B cell (primary cell): ENCODE measurements around the gene OXER1. TPM values are rescaled to one million over a fixed set of nuclear protein-coding genes. Genes with fewer than 3 reads are reported as not detected.

Experiments used
- ATAC-seq: fragments of 200-7000 bp; cut with Tn5 transposase; one replicate; pipeline ENCODE4 v1.10.0; 2021; ENCODE audit warnings: low read depth, mild to moderate bottlenecking, moderate number of reproducible peaks, moderate library complexity
- CTCF ChIA-PET: fragments of 350-600 bp; sonication (Branson Sonifier 250); formaldehyde crosslinking; loops from one replicate; lab custom pipeline; 2021; ENCODE audit warnings: antibody characterized with exemption, inconsistent platforms; lab: Charles Lee
- POLR2A ChIA-PET: fragments of 350-600 bp; sonication (Branson Sonifier 250); formaldehyde crosslinking; loops from one replicate; lab custom pipeline; 2021; ENCODE audit warnings: antibody characterized with exemption; lab: Charles Lee
- DNase-seq: peaks from one replicate; pipeline ENCODE4 v3.0.0; 2013
- H2AFZ ChIP-seq: 2 replicates; pipeline ENCODE4 v1.6.1; 2012; ENCODE audit warnings: mild to moderate bottlenecking, low read depth, low read length; ENCODE audit not compliant: insufficient read depth, poor library complexity, severe bottlenecking
- H3K27ac ChIP-seq, 2 donors: 1 replicate in 1 of 2; 2 replicates in 1 of 2; pipeline ENCODE4 v1.5.1; 2012 to 2013; ENCODE audit warnings: low read length in 2 of 2, mild to moderate bottlenecking in 2 of 2, moderate library complexity in 1 of 2
- H3K27me3 ChIP-seq, 4 experiments: fragments of 200-600 bp in 1 of 4; sonication (generic) in 1 of 4; replicated peaks in 1 of 4; 1 replicate in 2 of 4; 2 replicates in 2 of 4; pipeline versions ENCODE4 v1.6.1 to v1.7.0; 2013 to 2016; ENCODE audit warnings: low read length in 3 of 4, mild to moderate bottlenecking in 2 of 4, mixed read lengths in 1 of 4, moderate library complexity in 1 of 4; ENCODE audit not compliant: insufficient read depth in 4 of 4, control insufficient read depth in 3 of 4; ENCODE audit errors: control extremely low read depth in 1 of 4
- H3K36me3 ChIP-seq, 2 experiments: replicated peaks in 1 of 2; 1 replicate in 1 of 2; 2 replicates in 1 of 2; pipeline versions ENCODE4 v1.6.1 to v1.7.1; 2013; ENCODE audit warnings: low read length in 1 of 2; ENCODE audit not compliant: insufficient read depth in 2 of 2, control insufficient read depth in 1 of 2; ENCODE audit errors: control extremely low read depth in 1 of 2, extremely low read depth in 1 of 2
- H3K4me1 ChIP-seq, 2 donors: fragments of 200-600 bp in 1 of 2; sonication (generic) in 1 of 2; 1 replicate in 1 of 2; 2 replicates in 1 of 2; pipeline versions ENCODE4 v1.5.1 to v1.6.1; 2013 to 2017; ENCODE audit warnings: low read length in 2 of 2; ENCODE audit not compliant: control insufficient read depth in 2 of 2, insufficient read depth in 2 of 2
- H3K4me2 ChIP-seq: replicated peaks from 2 replicates; pipeline ENCODE3; 2012; ENCODE audit warnings: mild to moderate bottlenecking, low read depth, low read length; ENCODE audit not compliant: poor library complexity, severe bottlenecking
- H3K4me3 ChIP-seq, 5 experiments: fragments of 200-600 bp in 1 of 5; sonication (generic) in 1 of 5; 1 replicate in 3 of 5; 2 replicates in 2 of 5; pipeline versions ENCODE4 v1.5.1 to v1.7.0; 2011 to 2016; ENCODE audit warnings: low read length in 4 of 5, mild to moderate bottlenecking in 4 of 5, low read depth in 2 of 5, control low read depth in 1 of 5, moderate library complexity in 1 of 5; ENCODE audit not compliant: insufficient read depth in 1 of 5; ENCODE audit errors: control extremely low read depth in 1 of 5, extremely low read depth in 1 of 5
- H3K79me2 ChIP-seq: fragments of 200-600 bp; sonication (generic); one replicate; pipeline ENCODE4 v1.6.0; 2016; ENCODE audit warnings: low read length; ENCODE audit not compliant: control insufficient read depth, insufficient read depth
- H3K9ac ChIP-seq: fragments of 200-600 bp; sonication (generic); 2 replicates; pipeline ENCODE4 v1.6.1; 2017; ENCODE audit warnings: mild to moderate bottlenecking, low read length, moderate library complexity
- H3K9me3 ChIP-seq, 3 donors: one replicate each; pipeline versions ENCODE4 v1.6.1 to v1.7.1; 2013; ENCODE audit warnings: low read length in 2 of 3; ENCODE audit not compliant: control insufficient read depth in 2 of 3, insufficient read depth in 1 of 3; ENCODE audit errors: control extremely low read depth in 1 of 3
- H4K20me1 ChIP-seq: 2 replicates; pipeline ENCODE4 v1.6.0; 2012; ENCODE audit warnings: mild to moderate bottlenecking, low read length; ENCODE audit not compliant: insufficient read depth, control insufficient read depth, poor library complexity, severe bottlenecking
- H3K27ac Mint-ChIP-seq: one replicate; pipeline ENCODE4 v1.8.0; 2021; ENCODE audit warnings: mixed read lengths
- H3K27me3 Mint-ChIP-seq: one replicate; pipeline ENCODE4 v1.8.0; 2021; ENCODE audit warnings: mixed read lengths
- H3K4me1 Mint-ChIP-seq: one replicate; pipeline ENCODE4 v1.8.0; 2021; ENCODE audit warnings: mixed read lengths
- H3K4me3 Mint-ChIP-seq: one replicate; pipeline ENCODE4 v1.8.0; 2021; ENCODE audit warnings: mixed read lengths
- H3K9me3 Mint-ChIP-seq: one replicate; pipeline ENCODE4 v1.8.0; 2022; ENCODE audit warnings: mixed read lengths; ENCODE audit not compliant: insufficient read depth
- EZH2 ChIP-seq: IDR thresholded peaks from 2 replicates; pipeline ENCODE4 v1.6.1; 2012; ENCODE audit warnings: borderline replicate concordance, low read depth, mild to moderate bottlenecking, moderate library complexity, low read length; ENCODE audit not compliant: insufficient read depth, poor library complexity, severe bottlenecking
- WGBS: methylation state at CpG from one replicate; pipeline ENCODE4 v1.1.5; 2013; ENCODE audit warnings: missing lambda C conversion rate; ENCODE audit not compliant: insufficient coverage; 5-methylcytosine and 5-hydroxymethylcytosine counted together
- intact Hi-C: fragments of 100-400 bp; cut with micrococcal nuclease; formaldehyde crosslinking; loops from one replicate; pipeline ENCODE4 v1.10.0; 2022
- polyA plus RNA-seq: library from polyadenylated mRNA; depleted of rRNA; stranded (reverse); fragments of >200 nt; gene quantifications from 2 replicates; pipeline ENCODE4 v1.2.3, GENCODE V29; 2012
- total RNA-seq, 2 donors: library from RNA; stranded (reverse); fragments of 120-200 nt in 1 of 2; gene quantifications; 1 replicate in 1 of 2; 2 replicates in 1 of 2; pipeline versions ENCODE4 v1.2.3 to v1.2.4, GENCODE V29; 2013 to 2022
- TF ChIP-seq, protein P1 (sequence below): fragments of 200-600 bp; IDR thresholded peaks from one replicate; pipeline ENCODE4 v1.8.0; 2022; ENCODE audit warnings: antibody characterized with exemption, mild to moderate bottlenecking

The OXER1 gene
- total and polyA plus RNA-seq, 2 donors (not counting 1 experiment from before 2014, with no cell fraction given) = 3.2 to 3.3 TPM

DNA sequence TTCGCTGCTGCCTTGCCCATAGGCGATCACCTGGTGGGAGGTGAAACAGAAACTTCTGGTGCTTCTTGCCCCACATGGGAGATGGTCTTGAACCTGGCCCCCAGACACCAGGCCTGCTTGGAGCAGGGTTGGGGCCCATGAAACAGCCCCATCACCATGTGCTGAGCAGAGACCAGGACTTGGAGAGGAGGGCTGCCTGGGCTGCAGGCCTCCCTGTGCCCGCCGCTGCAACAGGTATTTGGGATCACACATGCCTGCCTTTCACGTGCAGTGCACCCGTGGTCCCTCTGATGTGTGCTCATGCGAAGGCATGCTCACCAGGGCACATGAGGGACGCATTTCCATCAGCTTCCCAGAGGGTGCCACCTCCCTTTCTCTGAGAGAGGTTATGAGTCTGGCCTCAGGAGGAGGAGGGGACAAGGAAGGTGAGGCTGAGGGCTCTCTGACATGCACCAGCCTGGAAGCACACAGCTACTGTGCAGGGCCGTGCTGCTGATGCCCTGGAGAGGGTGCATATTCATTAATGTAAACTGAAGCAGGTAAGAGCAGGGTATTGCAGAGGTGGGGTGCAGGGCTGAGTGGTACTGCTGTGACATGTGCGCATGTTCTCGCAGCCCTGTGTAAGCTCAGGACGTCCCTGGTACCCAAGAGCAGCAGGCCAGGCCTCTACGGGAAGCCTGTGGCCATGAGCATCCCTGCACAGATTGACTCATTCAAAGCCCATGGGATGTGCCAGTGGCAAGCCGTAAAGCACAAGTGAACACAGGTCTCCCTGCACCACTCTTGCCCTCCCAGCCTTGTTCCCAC lies 4.2 kb upstream of the OXER1 start:
- H3K36me3 ChIP-seq = no peaks in the 10 kb centered on the region
- ATAC-seq (no peak), DNase-seq (no peak)
- no peaks in the 10 kb centered on the region for H3K27me3 ChIP-seq
- H3K79me2 ChIP-seq = no peaks in the 10 kb centered on the region
- POLR2A ChIA-PET = no interaction called here
- no peaks in the 10 kb centered on the region for H3K9me3 ChIP-seq
- no peaks in the 10 kb centered on the region for H4K20me1 ChIP-seq
- H3K9ac ChIP-seq = no peak overlapping the region
- no peak for TF ChIP-seq EZH2
- TF ChIP-seq, protein P1, sequence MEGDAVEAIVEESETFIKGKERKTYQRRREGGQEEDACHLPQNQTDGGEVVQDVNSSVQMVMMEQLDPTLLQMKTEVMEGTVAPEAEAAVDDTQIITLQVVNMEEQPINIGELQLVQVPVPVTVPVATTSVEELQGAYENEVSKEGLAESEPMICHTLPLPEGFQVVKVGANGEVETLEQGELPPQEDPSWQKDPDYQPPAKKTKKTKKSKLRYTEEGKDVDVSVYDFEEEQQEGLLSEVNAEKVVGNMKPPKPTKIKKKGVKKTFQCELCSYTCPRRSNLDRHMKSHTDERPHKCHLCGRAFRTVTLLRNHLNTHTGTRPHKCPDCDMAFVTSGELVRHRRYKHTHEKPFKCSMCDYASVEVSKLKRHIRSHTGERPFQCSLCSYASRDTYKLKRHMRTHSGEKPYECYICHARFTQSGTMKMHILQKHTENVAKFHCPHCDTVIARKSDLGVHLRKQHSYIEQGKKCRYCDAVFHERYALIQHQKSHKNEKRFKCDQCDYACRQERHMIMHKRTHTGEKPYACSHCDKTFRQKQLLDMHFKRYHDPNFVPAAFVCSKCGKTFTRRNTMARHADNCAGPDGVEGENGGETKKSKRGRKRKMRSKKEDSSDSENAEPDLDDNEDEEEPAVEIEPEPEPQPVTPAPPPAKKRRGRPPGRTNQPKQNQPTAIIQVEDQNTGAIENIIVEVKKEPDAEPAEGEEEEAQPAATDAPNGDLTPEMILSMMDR = no peak
- intact Hi-C loops = no loop called here
- no peak overlapping the region for H3K27ac ChIP-seq
- H2AFZ ChIP-seq = no peak overlapping the region
- no peaks in the 10 kb centered on the region for H3K9me3 Mint-ChIP-seq
- H3K4me1 Mint-ChIP-seq = peaks cover 1% of the 10 kb centered on the region
- CTCF ChIA-PET = interaction anchor here (1.0 kb wide), 1 partner anchor 14 kb away, joined by 3 read pairs; no protein-coding TSS in a partner anchor
- no peak overlapping the region for H3K27ac Mint-ChIP-seq
- no peak overlapping the region for H3K4me3 Mint-ChIP-seq
- WGBS = 91% methylated on average over 14 of the region's 14 CpGs
- no peak overlapping the region for H3K4me3 ChIP-seq
- H3K27me3 Mint-ChIP-seq = no peaks in the 10 kb centered on the region
- H3K4me1 ChIP-seq = no peaks in the 10 kb centered on the region
- H3K4me2 ChIP-seq = no peak overlapping the region
